HepG2 (cell line): ENCODE measurements around the gene POLR1H. TPM values are rescaled to one million over a fixed set of nuclear protein-coding genes. Genes with fewer than 3 reads are reported as not detected.
A peak's percentile ranks its signal among the peaks of the same experiment; 100 is the strongest.

Source experiments
- AGO1 ChIP-seq: fragments of 200-400 bp; formaldehyde crosslinking; IDR thresholded peaks from 2 replicates; pipeline ENCODE4 v1.6.1; 2017; ENCODE audit warnings: mild to moderate bottlenecking, low read depth, low read length, moderate library complexity; ENCODE audit not compliant: poor library complexity, severe bottlenecking
- ARID2 ChIP-seq: sonication (generic); formaldehyde crosslinking; IDR thresholded peaks from 2 replicates; pipeline ENCODE4 v1.8.1; 2022; ENCODE audit warnings: mild to moderate bottlenecking, missing genetic modification reagents, borderline replicate concordance
- ARNT ChIP-seq: fragments of 450-650 bp; IDR thresholded peaks from 2 replicates; pipeline ENCODE4 v1.6.1; 2017
- ATF4 ChIP-seq, 2 experiments: fragments of 450-650 bp in 1 of 2; sonication (generic) in 1 of 2; formaldehyde crosslinking; IDR thresholded peaks; 2 replicates each; pipeline versions ENCODE4 v1.5.0 to v1.8.0; 2020 to 2022; ENCODE audit warnings: mild to moderate bottlenecking in 1 of 2, missing genetic modification reagents in 1 of 2
- CREM ChIP-seq, 2 experiments: sonication (generic) in 1 of 2; formaldehyde crosslinking in 1 of 2; IDR thresholded peaks; 2 replicates each; pipeline versions ENCODE4 v1.4.0 to v1.6.1; 2016 to 2020; ENCODE audit warnings: antibody characterized with exemption in 1 of 2, mild to moderate bottlenecking in 1 of 2, missing genetic modification reagents in 1 of 2
- DBP ChIP-seq: sonication (generic); formaldehyde crosslinking; IDR thresholded peaks from 2 replicates; pipeline ENCODE4 v1.4.0; 2020; ENCODE audit warnings: missing genetic modification reagents; ENCODE audit errors: not compliant biosample characterization
- ETV6 ChIP-seq: sonication (generic); formaldehyde crosslinking; conservative IDR thresholded peaks from 2 replicates; pipeline ENCODE4 v1.4.0; 2020; ENCODE audit warnings: missing genetic modification reagents
- GLI4 ChIP-seq: sonication (generic); formaldehyde crosslinking; IDR thresholded peaks from 2 replicates; pipeline ENCODE4 v1.5.1; 2020; ENCODE audit warnings: missing genetic modification reagents, mild to moderate bottlenecking, moderate library complexity, borderline replicate concordance
- KLF16 ChIP-seq, 2 experiments: sonication (generic) in 1 of 2; formaldehyde crosslinking in 1 of 2; IDR thresholded peaks; 2 replicates each; pipeline versions ENCODE4 v1.6.1 to v1.8.0; 2016 to 2023; ENCODE audit warnings: missing genetic modification reagents in 2 of 2, missing compliant biosample characterization in 1 of 2
- MTERF4 ChIP-seq: sonication (generic); formaldehyde crosslinking; IDR thresholded peaks from 2 replicates; pipeline ENCODE4 v1.8.0; 2023; ENCODE audit warnings: mild to moderate bottlenecking, missing genetic modification reagents
- NFYB ChIP-seq: sonication (generic); formaldehyde crosslinking; IDR thresholded peaks from 2 replicates; pipeline ENCODE4 v1.4.0; 2020; ENCODE audit warnings: missing genetic modification reagents
- PTBP1 ChIP-seq: fragments of 200-400 bp; formaldehyde crosslinking; IDR thresholded peaks from 2 replicates; pipeline ENCODE4 v1.6.1; 2018; ENCODE audit warnings: low read length, low read depth; ENCODE audit not compliant: poor library complexity, severe bottlenecking
- SP1 ChIP-seq, 2 experiments: fragments of 450-650 bp in 1 of 2; sonication (generic) in 1 of 2; formaldehyde crosslinking in 1 of 2; IDR thresholded peaks; 2 replicates each; pipeline versions ENCODE4 v1.4.0 to v1.6.1; 2016 to 2020; ENCODE audit warnings: missing genetic modification reagents in 1 of 2
- TRAFD1 ChIP-seq: sonication (generic); formaldehyde crosslinking; IDR thresholded peaks from 2 replicates; pipeline ENCODE4 v1.5.1; 2020; ENCODE audit warnings: missing genetic modification reagents, mild to moderate bottlenecking, borderline replicate concordance
- ZBTB2 ChIP-seq: sonication (generic); formaldehyde crosslinking; IDR thresholded peaks from 2 replicates; pipeline ENCODE4 v1.8.0; 2022; ENCODE audit warnings: low read depth, missing genetic modification reagents
- ZBTB7B ChIP-seq: sonication (generic); formaldehyde crosslinking; IDR thresholded peaks from 2 replicates; pipeline ENCODE4 v1.4.0; 2020; ENCODE audit warnings: missing genetic modification reagents
- ZFP37 ChIP-seq: sonication (generic); formaldehyde crosslinking; IDR thresholded peaks from 2 replicates; pipeline ENCODE4 v1.4.0; 2020; ENCODE audit warnings: missing genetic modification reagents, borderline replicate concordance
- ZNF326 ChIP-seq: sonication (generic); formaldehyde crosslinking; IDR thresholded peaks from 2 replicates; pipeline ENCODE4 v1.4.0; 2020; ENCODE audit warnings: missing genetic modification reagents, borderline replicate concordance
- ZNF333 ChIP-seq: sonication (generic); formaldehyde crosslinking; IDR thresholded peaks from 2 replicates; pipeline ENCODE4 v1.4.0; 2020; ENCODE audit warnings: mild to moderate bottlenecking, missing genetic modification reagents, borderline replicate concordance
- ZNF362 ChIP-seq: sonication (generic); formaldehyde crosslinking; IDR thresholded peaks from 2 replicates; pipeline ENCODE4 v1.4.0; 2020; ENCODE audit warnings: missing genetic modification reagents, mild to moderate bottlenecking, borderline replicate concordance
- polyA plus RNA-seq, 8 experiments: library from polyadenylated mRNA; depleted of rRNA in 3 of 8; stranded (reverse) in 7 of 8; unstranded in 1 of 8; fragments of >200 nt; fragmentation: Illumina TruSeq in 4 of 8; extraction: Trizol in 4 of 8; gene quantifications; 2 replicates each; pipeline versions ENCODE4 v1.2.1 to v1.2.3, GENCODE V29; 2011 to 2016; ENCODE audit warnings: low read depth in 4 of 8, missing spikeins in 1 of 8, mixed read lengths in 1 of 8; ENCODE audit not compliant: insufficient read depth in 1 of 8
- total RNA-seq, 5 experiments: library from RNA; depleted of rRNA; stranded (reverse); fragments of >200 nt; fragmentation: Illumina TruSeq; extraction: Trizol; gene quantifications; 2 replicates each; pipeline ENCODE4 v1.2.3, GENCODE V29; 2016; ENCODE audit warnings: low read depth in 1 of 5

The POLR1H gene
- total and polyA plus RNA-seq, 2 of the 13 experiments (the other 11 are each of a cell fraction or from before 2014, with no cell fraction given) = 61.4 to 79.8 TPM

- no peak for TF ChIP-seq TRAFD1 (CRISPR knock-in tag)
- TF ChIP-seq ZBTB7B (CRISPR knock-in tag) = peak; percentile 89
- TF ChIP-seq ETV6 (CRISPR knock-in tag) = 0 out of 2 replicates have a peak, but pooled peaks have one; percentile 56
- TF ChIP-seq DBP (CRISPR knock-in tag) = no peak
- TF ChIP-seq ARNT = no peak
- TF ChIP-seq ZNF326 (CRISPR knock-in tag) = no peak
- TF ChIP-seq ARID2 (CRISPR knock-in tag) = no peak
- TF ChIP-seq AGO1 = peak; percentile 30
- no peak for TF ChIP-seq ZFP37 (CRISPR knock-in tag)
- TF ChIP-seq ZNF362 (CRISPR knock-in tag) = no peak
- TF ChIP-seq ZNF333 (CRISPR knock-in tag) = peak; percentile 39; the same call in 1 of the 2 replicates
- TF ChIP-seq CREM (IDR thresholded peaks at IDR 0.05) = peak; percentile 74
- TF ChIP-seq CREM (CRISPR knock-in tag; IDR thresholded peaks at IDR 0.05) = no peak
- TF ChIP-seq ATF4 (CRISPR knock-in tag; IDR thresholded peaks at IDR 0.05) = peak in 1 of 2 experiments; percentile 70; a peak in 2 of 4 replicates
- TF ChIP-seq NFYB (CRISPR knock-in tag) = no peak
- no peak for TF ChIP-seq PTBP1
- peak; percentile 25; the same call in 1 of the 2 replicates for TF ChIP-seq GLI4 (CRISPR knock-in tag)
- no peak for TF ChIP-seq ZBTB2 (CRISPR knock-in tag)
- TF ChIP-seq MTERF4 (CRISPR knock-in tag) = peak; percentile 59
- no peak for TF ChIP-seq SP1 (IDR thresholded peaks at IDR 0.05)
- TF ChIP-seq SP1 (CRISPR knock-in tag; IDR thresholded peaks at IDR 0.05) = 0 out of 2 replicates have a peak, but pooled peaks have one; percentile 35
- peak in 1 of 2 experiments; percentile 79; a peak in 1 of 4 replicates for TF ChIP-seq KLF16 (CRISPR knock-in tag; IDR thresholded peaks at IDR 0.05)
Observed at GRCh38 chr6:30100585-30101443, 39.7 kb downstream of the POLR1H start (continued).
